CD4-positive, alpha-beta T cell treated with Interleukin-10 for 1 hour (primary cell): ENCODE results near the gene SHLD2.
"Not testable (repeated sequence)": the region's sequence is repeated elsewhere in the genome, so short reads cannot be mapped to it uniquely, and the experiment has no call there.

Experiments
- DNase-seq: peaks from one replicate; pipeline ENCODE4 v3.0.0-alpha.2; 2020

SHLD2 gene

DNA sequence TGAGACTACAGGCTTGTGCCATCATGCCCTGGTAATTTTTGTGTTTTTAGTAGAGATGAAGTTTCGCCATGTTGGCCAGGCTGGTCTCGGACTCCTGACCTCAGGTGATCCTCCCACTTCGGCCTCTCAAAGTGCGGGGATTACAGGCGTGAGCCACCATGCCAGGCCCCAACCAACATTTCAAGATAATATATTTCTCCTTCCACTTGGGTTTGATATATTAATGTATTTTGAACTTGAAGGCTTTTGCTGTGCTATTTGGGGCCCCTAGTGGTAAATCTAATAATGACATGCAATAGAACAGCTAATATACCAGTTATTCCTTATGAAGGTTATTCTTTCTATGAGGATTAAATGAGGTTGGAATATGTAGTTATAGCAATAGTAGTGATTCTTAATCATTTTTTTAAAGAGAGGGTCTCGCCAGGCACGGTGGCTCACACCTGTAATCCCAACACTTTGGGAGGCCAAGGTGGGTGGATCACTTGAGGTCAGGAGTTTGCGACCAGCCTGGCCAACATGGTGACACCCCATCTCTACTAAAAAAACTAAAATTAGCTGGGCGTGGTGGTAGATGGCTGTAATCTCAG, 54.1 kb downstream of the SHLD2 start:
- not testable (repeated sequence) for DNase-seq

DNA sequence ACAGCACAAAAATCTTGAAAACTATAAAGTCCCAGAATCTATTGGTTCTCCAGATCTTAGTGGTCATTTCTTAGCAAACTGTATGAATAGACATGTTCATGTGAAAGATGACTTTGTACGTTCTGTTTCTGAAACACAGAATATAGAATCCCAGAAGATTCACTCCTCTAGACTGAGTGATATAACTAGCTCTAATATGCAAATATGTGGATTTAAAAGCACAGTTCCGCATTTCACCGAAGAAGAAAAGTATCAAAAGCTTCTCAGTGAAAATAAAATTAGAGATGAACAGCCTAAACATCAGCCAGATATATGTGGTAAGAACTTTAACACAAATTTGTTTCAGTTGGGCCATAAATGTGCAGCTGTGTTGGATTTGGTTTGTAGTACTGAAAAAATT, 56.5 kb downstream of the SHLD2 start:
- DNase-seq = not testable (repeated sequence)

DNA sequence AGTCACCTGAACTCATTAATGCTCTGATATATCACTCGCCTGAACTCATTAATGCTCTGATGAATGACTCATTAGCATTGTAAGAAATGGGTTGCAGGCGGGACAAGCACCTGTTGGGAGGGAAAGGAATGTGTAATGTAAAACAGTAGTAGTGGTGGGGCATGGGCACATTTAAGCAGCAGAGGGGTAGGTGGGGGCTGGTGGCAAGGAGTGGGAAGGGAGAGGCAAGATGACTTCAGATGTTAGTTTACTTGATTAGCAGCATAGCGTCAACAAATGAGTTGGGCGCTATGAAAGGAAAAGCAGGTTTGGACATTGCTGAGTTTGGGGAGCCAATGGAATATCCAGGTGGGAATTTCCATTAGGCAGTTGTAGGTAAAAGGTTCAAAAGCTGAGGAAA, 61.8 kb downstream of the SHLD2 start:
- not testable (repeated sequence) for DNase-seq

DNA sequence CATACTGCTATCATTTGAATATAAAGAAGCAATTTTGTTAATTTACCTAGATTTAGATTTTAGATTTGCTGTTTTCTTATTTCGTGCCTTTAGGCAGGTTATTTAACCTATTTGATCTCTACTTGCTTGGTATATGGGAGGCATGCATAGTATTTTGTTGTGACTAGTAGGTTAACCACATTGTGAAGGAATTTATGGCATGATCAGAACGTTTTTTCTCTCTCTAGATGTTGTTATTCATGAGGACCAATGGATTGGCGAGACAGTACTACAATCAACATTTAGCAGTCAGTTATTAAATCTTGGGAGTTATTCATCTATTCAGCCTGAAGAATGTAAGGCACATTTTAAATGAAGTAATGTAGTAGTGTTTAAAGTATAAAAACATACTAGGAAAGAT, 62.8 kb downstream of the SHLD2 start:
- not testable (repeated sequence) for DNase-seq

DNA sequence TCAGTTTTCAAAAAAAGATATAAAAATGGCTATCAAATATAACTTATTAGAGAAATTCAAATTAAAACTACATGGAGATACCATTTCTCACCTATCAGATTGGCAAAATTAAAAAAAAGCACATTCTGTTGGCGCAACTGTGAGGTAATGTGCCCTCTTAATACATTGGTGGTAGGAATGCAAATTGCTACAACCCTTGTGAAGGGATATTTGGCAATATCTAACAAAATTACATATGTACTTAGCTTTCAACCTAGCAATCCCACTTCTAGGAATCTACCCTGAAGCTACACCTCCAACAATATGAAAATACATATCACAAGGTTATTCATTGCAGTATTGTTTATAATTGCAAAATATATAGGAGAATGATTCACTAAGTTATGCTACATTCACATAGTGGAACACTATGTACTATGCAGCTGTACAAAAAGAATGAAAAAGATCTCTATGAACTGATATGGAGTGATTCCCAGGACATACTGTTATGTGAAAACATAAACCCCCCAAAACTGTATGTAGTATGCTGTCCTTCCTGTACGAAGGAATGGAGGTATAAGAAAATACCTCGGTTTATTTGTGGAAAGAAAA, 67.8 kb downstream of the SHLD2 start:
- DNase-seq = not testable (repeated sequence)

DNA sequence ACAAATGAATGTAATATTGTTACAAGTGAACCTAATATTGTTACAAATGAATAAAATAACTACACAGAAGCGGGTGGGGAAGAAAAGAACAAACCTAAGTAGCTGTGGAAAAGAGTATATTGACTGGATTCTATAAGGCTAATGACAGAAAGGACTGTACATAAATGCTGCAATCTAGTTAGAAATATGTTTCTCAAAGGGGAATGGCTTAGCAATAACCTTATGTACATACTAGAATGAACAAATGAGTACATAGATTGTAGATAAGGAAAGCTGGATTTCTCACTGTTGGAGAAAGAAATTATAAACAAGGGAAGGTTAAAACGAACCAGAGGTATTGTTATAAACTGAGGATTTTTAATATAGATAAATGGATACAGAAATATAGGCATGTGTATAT, 68.4 kb downstream of the SHLD2 start:
- DNase-seq = not testable (repeated sequence)

DNA sequence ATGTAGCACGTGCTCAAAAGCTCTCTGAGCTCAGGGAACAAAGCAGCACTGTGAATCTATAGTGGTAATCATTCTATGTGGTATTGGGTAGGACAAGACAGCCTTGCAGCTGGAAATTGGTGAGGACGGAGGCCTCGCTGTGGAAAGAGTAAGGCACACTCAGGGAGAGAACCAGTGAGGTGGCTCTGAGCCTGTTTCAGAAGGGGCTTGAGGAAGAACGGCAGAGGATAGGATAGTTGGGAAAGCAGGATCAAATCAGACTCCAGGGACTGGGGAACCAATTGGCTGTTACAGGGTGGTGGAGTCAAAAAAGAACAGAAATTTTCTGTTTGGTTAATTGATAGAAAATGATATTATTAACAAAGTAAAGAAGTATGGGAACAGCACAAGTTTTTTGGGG, 74.9 kb downstream of the SHLD2 start:
- not testable (repeated sequence) for DNase-seq

DNA sequence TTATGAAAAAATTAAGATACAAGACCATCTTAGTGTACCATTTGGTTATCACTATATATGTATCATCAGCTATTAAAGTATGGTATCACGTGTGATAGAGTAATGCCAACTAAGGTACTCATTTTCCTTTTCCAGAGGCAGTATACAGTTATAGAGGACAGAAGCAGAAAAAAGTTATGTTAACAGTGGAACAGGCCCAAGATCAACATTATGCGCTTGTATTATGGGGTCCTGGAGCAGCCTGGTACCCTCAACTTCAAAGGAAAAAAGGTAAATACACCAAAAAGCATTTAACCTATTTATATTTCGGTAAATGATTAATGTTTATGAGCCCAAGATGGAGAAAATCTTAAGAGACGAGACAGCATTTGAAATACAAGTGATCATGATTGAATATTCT, 75.7 kb downstream of the SHLD2 start:
- not testable (repeated sequence) for DNase-seq

DNA sequence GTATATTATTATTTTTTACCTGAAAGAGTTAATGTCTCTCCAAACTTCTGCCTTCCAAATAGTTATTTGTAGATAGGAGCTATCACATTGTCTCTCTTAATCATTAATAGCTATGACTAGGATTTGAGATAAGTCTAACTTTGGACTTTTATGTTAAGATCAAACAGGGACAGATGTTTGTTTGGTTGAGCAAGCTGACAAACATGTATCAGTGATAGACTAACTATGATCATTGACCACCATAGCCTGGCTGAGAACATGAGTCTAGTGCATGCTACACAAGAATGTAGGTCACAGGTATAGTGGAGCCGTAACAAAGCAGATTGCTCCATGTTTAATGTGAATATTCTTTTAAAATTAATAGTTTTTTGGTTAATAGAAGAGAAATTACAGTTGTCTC, 76.7 kb downstream of the SHLD2 start:
- DNase-seq = not testable (repeated sequence)

DNA sequence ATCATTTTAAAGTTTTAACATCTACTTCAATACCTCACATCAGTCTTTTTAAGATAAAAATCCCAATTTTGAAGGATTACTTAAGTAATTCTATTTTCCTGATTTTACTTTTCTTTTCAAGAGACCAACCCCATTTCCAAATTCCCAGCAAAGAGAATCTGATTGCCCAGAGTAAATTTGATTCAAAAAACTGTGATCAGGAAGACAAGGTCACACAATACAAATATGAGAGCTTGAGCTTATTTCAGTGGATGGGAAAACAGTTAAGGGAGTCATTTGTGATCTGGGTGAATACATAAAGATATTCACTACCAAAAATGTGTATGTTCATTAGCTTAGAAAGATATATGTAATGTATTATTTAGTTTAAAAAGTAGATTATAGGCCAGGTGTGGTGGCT, 77.2 kb downstream of the SHLD2 start:
- not testable (repeated sequence) for DNase-seq

DNA sequence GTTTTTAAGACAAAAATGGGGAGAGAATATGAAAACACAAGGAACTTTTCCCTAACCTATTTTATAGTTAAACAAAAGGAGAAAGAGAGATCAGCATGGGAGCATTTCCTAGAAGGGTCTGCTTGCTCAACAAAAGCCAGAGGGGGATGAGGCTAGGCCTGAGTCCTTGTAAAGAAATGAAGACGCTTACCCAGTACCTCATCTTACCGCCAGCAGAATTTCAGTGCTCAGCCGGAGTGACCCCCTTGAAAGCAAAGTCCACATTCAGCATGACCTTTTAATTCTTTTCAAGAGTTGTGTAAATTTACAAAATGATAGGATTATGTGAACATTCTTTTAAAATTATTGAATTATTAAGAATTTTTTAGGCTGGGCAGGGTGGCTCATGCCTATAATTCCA, 82.6 kb downstream of the SHLD2 start:
- not testable (repeated sequence) for DNase-seq

DNA sequence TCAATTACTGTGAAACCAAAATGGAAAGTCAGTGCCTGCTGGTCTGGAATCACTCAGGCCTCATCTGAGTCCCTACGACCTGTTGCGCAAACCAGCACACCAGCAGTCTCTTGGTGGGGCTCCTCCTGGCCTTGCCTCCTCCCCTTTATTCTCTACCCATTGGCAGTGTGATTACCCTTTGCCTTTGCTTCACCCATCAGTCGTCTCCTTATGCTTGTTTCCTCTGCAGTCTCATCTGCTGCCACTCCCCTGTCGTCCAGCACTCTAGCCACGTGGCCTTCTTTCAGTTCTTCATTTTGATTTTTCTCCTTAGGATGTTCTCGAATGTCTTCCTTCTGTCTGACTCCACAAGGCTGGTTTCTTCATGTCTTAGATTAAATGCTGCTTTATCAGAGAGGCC, 89.4 kb downstream of the SHLD2 start:
- DNase-seq = not testable (repeated sequence)

DNA sequence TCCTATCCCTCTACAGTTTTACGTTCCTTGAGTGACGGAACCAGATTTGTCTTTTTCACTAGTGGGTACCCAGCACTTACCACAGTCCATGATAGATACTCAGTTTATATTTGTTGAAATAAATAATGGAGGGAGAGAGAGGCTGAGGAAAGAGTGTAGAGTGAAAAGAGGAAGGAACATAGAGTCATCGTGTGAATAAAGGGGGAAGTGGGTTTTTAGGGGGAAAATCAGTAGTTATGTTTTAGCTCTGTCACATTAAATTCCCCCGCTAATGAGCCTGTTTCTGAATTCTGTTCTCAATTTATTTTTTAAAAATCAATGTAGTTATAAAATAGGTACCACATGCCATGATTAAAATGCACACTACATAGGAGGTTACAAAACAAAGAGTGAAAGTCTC, 91.0 kb downstream of the SHLD2 start:
- DNase-seq = not testable (repeated sequence)

DNA sequence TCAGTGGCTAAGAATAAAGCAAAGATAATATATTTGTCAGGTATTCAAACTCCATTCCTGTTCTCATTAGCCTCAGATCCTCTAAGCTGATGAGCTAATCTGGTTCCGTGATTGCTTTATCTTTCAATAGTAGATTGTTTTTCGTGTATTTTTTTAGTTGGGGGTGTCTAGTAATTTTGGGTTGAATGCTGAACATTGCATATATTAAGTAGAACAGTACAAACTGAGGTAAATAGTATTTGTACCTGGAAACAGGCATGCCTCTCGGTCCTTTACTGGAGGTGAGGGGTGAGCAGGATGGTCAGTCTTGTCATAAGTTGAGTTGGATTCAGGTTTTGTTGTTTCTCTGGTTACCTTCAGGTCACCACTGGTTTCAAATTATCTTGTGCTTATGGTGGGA, 92.6 kb downstream of the SHLD2 start:
- not testable (repeated sequence) for DNase-seq

DNA sequence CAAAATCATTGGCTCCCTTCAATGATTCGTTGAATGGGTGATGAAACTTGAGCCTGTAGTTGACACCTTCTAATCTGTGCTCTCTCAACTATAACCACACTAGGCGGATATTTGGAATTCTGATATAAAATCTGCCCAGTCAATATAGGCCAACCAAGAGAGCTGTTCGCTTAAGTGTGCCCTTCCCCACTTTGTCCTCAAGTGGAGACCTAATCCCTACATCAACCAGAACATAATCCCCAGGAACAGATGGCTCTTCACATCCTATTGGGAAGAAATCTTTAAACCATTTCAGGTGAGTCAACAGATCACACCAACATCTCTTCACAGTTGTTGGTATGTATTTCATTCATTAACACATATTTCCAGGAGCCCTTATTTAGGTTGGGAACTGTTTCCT, 96.8 kb downstream of the SHLD2 start:
- DNase-seq = not testable (repeated sequence)

DNA sequence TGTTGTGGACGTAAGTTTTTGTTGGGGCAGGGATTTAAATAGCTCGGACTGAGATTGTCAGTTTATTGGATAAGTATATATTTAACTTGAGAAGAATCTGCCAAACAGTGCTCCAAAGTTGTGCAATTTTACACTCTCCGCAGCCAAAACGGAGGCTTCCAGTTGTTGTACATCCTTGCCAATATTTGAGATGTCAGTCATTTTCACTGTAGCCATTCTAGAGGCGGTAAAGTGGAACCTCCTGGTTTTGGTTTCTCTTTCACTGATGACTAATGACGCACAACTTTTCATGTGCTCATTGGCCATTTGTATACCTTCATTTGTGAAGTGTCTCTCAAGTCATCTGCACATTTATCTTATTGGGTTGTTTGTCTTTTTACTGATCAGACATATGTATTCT, 105.9 kb downstream of the SHLD2 start:
- DNase-seq = peak; percentile 73

DNA sequence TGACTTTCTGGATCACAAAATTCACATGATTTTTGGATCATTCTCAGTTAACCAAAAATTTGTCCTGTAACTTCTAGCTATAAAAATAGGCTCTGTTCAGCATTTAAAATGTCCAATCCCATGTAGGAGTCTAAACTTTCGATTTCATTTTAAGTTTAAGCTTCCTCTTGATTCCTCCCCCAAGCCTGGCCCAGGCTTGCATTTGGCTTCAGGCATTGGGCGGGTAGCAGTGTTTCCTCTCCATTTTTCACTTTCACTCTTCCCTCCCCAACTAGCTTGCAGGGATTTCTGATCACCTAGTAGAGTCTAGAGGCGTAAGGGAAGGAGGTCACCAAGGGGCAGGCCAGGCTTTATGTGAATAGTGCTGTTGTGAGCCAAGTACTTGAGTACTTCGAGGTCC, 109.8 kb downstream of the SHLD2 start:
- DNase-seq = peak; percentile 7

DNA sequence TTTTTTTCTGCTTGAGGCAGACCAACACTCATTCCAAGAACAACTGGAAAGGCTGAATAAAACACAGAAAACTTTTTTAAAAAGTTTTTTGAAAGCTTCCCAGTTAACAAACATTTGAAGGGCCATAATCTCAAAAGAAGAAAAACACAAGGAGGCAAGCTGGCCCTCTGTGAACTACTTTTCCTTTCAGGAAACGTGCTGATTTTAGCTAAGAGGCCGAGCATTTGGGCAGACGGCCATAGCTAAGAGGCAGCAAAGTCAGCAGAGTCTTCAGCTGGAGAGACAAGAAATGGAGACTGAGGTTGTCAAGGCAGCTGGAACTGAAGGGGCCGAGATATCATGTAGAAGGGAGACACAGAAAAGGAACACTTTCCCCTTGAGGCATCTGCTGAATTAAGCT, 111.9 kb downstream of the SHLD2 start:
- DNase-seq = not testable (repeated sequence)

DNA sequence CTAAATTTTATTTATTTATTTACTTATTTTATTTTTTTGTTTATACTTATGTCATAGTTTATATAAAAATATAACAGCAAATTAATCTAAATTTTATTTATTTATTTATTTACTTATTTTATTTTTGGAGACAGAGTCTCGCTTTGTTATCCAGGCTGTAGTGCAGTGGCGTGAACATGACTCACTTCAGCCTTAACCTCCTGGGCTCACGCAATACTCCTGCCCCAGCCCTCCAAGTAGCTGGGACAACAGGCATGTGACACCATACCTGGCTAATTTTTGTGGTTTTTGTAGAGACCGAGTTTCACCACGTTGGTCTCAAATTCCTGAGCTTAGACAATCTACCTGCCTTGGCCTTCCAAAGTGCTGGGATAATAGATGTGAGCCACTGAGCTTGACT, 115.3 kb downstream of the SHLD2 start:
- DNase-seq = not testable (repeated sequence)

DNA sequence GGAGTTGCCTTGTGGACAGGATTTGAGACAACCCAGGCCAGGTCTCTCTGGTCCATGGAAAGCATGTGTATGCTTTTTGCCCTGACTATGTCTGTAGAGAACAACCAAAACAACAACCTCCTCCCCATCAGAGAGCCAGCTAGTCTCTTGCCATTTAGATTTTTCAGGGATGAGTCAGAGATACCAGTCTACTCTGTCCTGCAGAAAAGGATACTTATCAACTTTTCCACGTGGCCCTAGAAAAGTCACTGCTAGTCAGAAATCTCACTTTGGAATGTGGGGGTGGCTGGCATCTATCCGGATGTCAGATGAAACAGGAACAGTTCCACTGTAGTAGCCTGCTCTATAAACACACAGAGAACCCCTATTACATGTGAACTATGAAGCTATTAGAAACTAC, 116.8 kb downstream of the SHLD2 start:
- not testable (repeated sequence) for DNase-seq

DNA sequence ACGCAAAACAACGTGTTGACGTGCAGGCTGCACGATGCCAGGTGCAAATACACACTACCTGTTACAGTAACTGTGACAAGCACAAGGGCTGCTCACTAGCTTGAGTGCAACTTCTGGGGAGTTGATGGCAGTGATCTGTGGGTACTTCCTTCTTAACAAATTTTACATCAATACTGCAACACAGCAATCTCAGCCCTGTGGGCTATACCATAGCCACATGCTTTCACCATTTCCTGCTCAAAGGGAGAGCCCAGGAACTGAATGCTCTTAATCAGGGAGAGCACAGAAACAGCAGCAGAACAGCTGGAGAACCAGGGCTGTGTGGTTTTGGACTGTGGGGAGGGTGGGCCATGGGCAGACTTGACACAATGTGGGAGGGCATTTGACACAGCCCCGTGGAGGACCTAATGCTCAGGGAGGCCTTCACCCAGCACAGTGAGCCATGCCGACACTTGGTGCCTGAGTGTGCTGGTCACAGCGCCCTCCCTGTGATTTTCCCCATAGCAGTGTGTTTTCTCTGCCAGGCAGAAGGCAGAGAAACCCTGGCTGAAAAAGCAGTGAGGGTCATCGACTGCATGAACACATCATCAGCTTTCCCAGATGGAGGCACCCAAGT, 118.3 kb downstream of the SHLD2 start:
- DNase-seq = not testable (repeated sequence)

DNA sequence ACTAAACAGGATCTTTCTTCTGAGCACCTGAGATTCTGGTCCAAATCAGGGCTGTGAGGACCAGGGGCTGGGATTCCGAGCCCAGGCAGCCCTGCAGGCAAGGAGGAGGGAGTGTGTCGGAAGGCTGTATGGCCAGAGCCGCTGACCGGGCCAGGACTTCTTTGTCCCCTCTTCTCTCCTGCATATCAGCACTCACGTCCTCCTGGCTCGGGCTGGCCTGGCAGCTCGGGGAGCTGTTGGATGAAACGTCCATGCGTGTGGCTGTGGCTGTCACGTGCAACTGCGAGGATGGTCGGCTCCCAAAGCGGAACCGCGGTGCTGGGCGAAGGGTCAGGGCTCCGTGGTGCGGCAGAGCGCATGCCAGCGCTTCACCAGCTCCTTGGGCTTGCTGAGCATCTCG, 118.8 kb downstream of the SHLD2 start:
- DNase-seq = not testable (repeated sequence)

DNA sequence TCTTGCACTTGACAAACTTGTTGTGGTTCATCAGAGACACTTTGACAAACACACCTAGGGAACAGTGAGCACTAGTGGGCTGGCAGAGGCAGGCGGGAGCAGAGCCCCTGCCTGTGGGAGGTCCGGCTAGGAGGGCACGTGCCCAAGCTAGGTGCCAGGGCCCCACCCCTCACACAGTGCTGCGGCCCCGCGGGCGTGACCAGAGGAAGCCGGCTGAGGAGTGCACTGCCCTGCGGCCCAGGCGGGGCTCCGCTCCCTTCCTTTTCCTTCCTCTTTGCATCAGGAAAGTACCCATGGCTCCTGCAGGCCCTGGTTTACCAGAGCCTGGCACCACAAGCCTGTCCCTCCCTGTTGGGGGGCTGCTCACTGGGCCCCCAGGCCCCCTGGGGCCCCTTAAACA, 121.1 kb downstream of the SHLD2 start:
- not testable (repeated sequence) for DNase-seq

DNA sequence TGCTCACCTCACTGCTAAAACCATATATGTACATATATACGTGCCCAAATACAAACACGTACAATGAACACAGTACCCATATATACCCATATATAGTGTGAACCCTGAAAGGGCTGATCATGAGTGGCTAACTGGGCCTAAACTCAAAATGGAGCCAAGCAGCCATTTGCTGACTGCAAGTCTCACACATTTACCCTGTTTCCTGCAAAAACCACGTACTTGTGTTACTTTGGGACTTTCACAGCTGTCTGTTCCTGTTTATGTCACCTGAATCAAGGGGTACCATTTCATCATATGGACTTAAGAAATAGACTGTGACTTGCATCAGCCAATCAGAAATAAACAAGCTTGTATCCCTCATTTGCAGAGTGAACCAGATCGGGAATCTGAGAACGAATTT, 124.4 kb downstream of the SHLD2 start:
- DNase-seq = not testable (repeated sequence)

DNA sequence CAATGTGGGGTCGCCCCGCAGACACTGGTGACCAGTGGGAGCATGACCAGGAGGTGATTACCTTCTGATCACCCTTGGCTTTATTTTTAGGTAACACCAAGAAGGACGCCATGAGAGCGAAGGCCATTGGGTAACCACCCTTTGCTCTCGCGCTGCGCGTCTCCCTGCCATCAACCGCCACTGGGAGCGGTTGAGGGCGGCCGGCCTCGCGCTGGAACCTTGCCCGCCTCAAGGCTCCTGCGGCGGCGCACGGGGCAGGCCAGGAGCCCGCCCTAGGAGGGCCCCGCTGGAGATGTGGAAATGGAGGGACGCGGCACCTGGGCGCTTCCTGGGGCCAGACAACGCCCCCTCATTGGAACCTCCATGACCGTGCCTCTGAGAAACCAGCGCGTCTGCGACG, 127.8 kb downstream of the SHLD2 start:
- DNase-seq = not testable (repeated sequence)
